ENCODE results near the gene CEBPZOS. TPM values are rescaled to one million over a fixed set of nuclear protein-coding genes. Genes with fewer than 3 reads are reported as not detected.

The CEBPZOS gene
- total and polyA plus RNA-seq, 2 of the 4 experiments (the other 2 are of a cell fraction) = 16.8 to 31.5 TPM

DNA sequence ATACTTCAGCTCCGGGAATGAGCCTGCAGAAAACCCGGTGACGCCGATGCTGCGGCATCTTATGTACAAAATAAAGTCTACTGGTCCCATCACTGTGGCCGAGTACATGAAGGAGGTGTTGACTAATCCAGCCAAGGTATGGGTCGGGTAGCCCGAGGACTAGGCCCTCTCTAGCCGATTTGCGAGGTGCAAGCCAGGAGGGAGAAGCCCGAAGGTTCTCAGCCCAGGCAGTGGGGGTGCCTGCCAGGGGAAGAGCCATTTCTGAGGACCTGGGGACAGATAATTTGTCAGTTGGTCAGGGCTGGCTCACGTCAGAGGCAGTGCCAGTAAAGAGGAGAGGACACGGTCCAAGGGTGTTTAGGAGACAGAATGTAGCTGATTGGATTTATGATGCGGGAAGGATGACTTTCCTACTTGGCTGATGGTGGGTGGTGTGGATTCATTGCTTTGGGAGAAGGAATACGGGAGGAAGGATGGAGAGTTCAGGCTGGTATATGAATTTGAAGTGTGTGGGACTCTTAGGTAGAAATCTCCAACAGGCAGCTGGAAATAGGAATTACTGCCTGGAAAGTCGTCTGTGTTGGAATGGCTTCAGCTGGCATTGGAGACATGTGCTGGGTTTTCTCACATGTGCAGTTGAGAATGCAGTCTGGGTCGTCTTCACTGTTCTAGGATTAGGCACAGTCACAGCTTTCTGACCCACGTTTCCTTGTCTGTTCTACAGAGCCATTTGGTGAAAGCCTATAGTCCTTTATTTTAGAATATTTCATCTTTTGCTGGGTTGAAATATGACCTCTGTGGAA is 36.0 kb downstream of the CEBPZOS start:
- peak overlapping the region; percentile 90 for H3K9ac ChIP-seq (ENCODE audit: low read depth, low read length)
- peak overlapping the region; percentile 59 for H2AK9ac ChIP-seq (replicated peaks; ENCODE audit: low read depth, low read length, poor library complexity)
- dilution Hi-C loops (cut with HindIII; ENCODE audit: low sequenced_read_pairs, unreplicated experiment) (no loop called here), intact Hi-C loops (cut with micrococcal nuclease) (no loop called here), in situ Hi-C loops (cut with MboI; ENCODE audit: low sequenced_read_pairs) (no loop called here)
- H3K36me3 ChIP-seq (ENCODE audit: control insufficient read depth, insufficient read depth, low read length) = peaks cover 11% of the 10 kb centered on the region
- peaks cover 42 to 68% of the 10 kb centered on the region in 2 experiments for H3K79me1 ChIP-seq (ENCODE audit: low read depth in 1 of 2, low read length in 2 of 2)
- no TSS peak for BruUV-seq (replicated peaks)
- H4K91ac ChIP-seq (ENCODE audit: insufficient read depth, low read depth, low read length) = peak overlapping the region; percentile 34; the same call in 1 of the 2 replicates
- POLR2A ChIA-PET (ENCODE audit: unreplicated experiment) = no interaction called here
- 15% methylated on average over 17 of the region's 18 CpGs; no CpG with 5 or more reads in 1 of the 2 experiments for WGBS, 2 experiments (ENCODE audit: extremely low coverage in 2 of 2, insufficient read length in 1 of 2)
- peak overlapping the region; percentile 23 to 90; a peak in 2 of 4 replicates for H4K8ac ChIP-seq (ENCODE audit: low read depth in 2 of 2, low read length in 2 of 2)
- H2AK5ac ChIP-seq (ENCODE audit: low read depth, low read length) = peak overlapping the region; percentile 20
- H3K4ac ChIP-seq (ENCODE audit: low read depth, low read length) = peak overlapping the region; percentile 82
- peak; percentile 37 for ATAC-seq (ENCODE audit: low read depth)
- CTCF ChIA-PET = no interaction called here
- H2BK5ac ChIP-seq (ENCODE audit: low read depth, low read length, poor library complexity, severe bottlenecking) = peak overlapping the region; percentile 64
- H3K14ac ChIP-seq (replicated peaks; ENCODE audit: low read depth, low read length) = peak overlapping the region; percentile 78; the same call in 1 of the 2 replicates
- peak overlapping the region; percentile 93 for H3K4me3 ChIP-seq (ENCODE audit: insufficient read depth, low read depth, low read length)
- no peaks in the 10 kb centered on the region for H3K9me3 ChIP-seq (ENCODE audit: control insufficient read depth, insufficient read depth, low read length)
- H2AFZ ChIP-seq (replicated peaks; ENCODE audit: low read length, poor library complexity) = peak overlapping the region; percentile 97
- H3K4me2 ChIP-seq (ENCODE audit: low read depth, low read length) = peak overlapping the region; percentile 77
- peaks cover 14% of the 10 kb centered on the region for H3K9me1 ChIP-seq (ENCODE audit: insufficient read depth, low read length)
- H3K27ac ChIP-seq (ENCODE audit: insufficient read depth, low read length) = peak overlapping the region; percentile 89
- H3K23ac ChIP-seq (ENCODE audit: low read depth, low read length) = peak overlapping the region; percentile 88; the same call in 1 of the 2 replicates
- TF ChIP-seq ELK1 (IDR thresholded peaks at IDR 0.05; ENCODE audit: borderline replicate concordance, low read depth, low read length) (no peak), MXI1 (IDR thresholded peaks at IDR 0.05; ENCODE audit: borderline replicate concordance, low read depth, low read length) (0 out of 2 replicates have a peak, but pooled peaks have one; percentile 14), NFE2L2 (IDR thresholded peaks at IDR 0.05; ENCODE audit: low read depth, low read length) (no peak)
- no peak overlapping the region for H2BK120ac ChIP-seq (ENCODE audit: low read depth, low read length)
- peaks cover 17% of the 10 kb centered on the region for H4K20me1 ChIP-seq (ENCODE audit: insufficient read depth, low read length)
- no peak overlapping the region for H2BK20ac ChIP-seq (ENCODE audit: low read depth, low read length)
- peak; percentile 27 for DNase-seq
- H3K4me1 ChIP-seq (ENCODE audit: control insufficient read depth, insufficient read depth, low read length) = peaks cover 6% of the 10 kb centered on the region
- H4K5ac ChIP-seq (ENCODE audit: low read depth, low read length) = peak overlapping the region; percentile 45; the same call in 1 of the 2 replicates
- peak overlapping the region; percentile 59; the same call in 1 of the 2 replicates for H3K56ac ChIP-seq (ENCODE audit: extremely low read depth, insufficient read depth, low read length)
- no peaks in the 10 kb centered on the region for H3K27me3 ChIP-seq (ENCODE audit: control insufficient read depth, insufficient read depth, low read length)
- no peak overlapping the region for H2BK15ac ChIP-seq (ENCODE audit: low read depth, low read length)
- peak overlapping the region; percentile 5; the same call in 1 of the 2 replicates for H3K18ac ChIP-seq (ENCODE audit: low read depth, low read length)
